Hypothalamus (tissue), 51 donors: ENCODE results near the gene ITGA5.
A peak's percentile ranks its signal among the peaks of the same experiment; 100 is the strongest.
"Not testable (repeated sequence)": the region's sequence is repeated elsewhere in the genome, so short reads cannot be mapped to it uniquely, and the experiment has no call there.

ENCODE experiments used
- DNase-seq, 51 donors: peaks; one replicate each; lab custom pipeline; 2025; lab: John Stamatoyannopoulos, UW

The ITGA5 gene

DNA sequence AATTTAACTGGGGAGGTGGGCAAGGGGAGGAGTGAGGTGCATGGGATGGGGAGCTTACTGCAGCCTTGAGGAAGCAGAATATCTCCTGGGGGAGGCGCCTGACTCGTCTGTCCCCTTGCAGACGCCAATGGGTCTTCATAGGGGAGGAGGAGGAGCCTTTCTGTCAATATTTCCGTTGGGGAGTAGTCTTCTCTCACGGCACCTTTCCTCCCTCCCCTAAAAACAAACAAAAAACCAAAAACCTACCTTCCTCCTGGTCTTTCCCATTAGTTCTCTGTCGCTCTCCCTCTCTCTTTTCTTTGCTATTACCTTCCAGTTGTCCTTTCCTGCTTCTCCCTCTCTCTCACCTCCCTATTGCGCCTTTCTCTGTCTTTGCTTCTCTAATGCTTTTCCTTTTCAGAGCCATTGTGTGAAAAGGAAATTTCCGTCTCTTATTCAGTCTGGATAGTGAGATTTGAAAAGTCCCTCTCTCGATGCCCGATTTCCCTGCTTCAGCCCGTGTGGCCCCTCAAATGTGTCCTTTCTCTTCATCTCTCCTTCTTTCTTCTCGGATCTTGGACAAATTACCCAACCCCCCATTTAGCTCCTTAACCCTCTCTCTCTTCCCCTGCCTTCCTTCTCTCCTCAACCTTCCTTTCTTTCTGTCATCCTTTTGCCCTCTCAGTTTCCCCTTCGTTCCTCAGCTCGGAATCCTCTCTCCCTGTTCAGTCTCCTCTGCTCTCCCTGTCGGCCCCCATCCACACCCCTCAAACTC is 60.7 kb downstream of the ITGA5 start:
- peak in 18 of 51 donors; percentile 14 to 58 (median 29) for DNase-seq

DNA sequence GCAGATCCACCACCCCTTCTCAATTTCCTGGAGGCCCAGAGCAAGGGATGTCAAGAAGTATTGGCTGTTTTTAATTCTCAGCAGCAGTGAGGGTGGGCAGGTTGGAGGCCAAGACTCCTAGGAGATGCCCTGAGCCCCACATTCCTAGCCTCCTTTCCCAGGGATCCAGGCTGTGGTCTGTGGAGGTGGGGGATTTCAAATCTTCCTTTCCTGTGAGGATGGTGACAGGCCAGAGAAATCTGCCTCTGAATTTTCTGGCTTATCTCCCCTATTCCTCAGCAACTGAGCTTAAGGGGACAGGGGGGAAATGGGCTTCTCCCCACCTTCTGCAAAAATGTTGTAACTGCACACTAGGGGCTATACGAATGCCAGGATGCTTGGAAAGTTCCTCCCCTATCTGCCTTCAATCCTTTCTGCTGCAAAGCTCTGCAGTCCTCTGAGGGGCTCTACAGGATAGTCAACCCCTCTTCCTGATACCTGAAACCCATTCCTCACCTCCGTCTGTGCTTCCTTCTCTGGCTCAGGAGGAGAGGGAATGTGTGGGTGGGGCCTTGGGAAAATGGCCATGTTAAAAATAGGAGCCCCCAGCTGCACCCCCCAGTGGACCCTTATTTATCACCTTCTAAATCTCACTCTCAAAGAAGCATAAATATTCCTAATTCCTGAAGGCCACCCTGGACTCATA is 61.4 kb downstream of the ITGA5 start:
- DNase-seq, result no peak

DNA sequence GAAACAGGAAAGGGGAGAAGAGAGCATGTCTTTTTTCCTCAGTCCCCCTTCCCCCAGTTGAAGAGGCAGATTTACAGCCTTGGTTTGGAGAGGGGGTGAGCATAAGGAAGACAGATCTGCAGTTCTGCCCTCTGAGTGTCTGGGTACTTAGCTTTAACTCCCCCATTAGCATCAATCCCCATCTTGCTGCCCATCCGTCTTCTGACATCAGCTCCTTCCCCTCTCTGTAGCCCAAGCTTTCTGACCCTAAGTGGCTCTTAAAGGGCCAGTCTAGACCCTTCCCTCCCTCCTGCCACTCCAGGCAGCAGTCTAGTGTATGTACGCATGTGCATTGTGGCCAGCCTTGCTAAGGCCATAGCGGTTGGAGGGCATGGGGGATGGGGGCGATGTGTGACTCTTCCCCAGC is 62.1 kb downstream of the ITGA5 start:
- DNase-seq, result no peak

DNA sequence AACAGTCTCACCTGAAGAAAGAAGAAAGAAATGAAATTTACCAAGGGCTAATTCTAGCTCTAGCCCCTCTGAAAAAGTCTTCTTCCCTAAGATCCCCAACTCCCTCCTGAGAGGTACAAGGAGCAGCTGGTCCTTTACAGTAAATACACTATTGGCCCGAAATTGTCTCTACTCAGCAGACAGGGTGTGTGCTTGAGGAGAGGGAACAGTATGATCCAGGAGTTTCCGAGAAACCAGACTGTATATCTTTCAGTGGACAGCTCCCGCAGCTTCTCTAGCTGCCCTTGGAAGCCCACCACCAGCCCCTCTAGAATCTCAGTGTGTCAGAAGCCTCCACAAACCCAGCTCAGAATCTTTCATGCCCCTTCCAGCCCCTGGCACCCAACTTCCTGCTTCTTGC is 62.8 kb downstream of the ITGA5 start:
- DNase-seq, result no peak

DNA sequence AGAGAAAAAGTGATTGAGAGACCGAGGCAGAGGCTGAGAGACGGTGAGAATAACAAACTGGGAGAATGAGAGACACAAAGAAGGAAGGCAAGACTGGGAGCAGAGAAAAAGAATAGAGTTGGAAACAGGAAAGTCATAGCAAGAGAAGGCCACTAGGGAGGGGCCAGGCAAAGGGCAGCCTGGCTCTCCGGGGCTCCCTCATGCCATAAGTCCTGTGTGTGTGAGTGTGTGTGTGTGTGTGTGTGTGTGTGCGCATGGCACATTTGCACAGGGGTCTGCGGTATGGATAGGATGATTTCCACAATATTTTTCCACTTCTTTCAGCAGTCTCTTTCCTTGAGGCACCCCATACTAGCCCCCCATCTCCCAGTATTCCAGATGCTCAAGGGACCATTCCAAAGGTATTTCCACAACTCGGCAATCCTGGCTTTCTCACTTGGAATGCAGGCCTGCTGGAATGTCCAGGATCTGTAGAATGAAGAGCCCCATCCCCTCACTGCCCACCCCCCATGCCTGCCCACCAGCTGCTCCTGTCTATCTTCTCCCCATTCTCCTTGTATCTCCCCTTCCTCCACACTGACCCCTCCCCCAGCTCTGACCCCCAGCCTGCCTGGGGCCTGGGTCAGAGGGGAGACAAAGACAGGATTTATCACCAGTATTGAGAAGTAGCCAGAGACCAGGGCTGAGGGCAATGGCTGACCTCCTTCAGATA is 63.8 kb downstream of the ITGA5 start:
- DNase-seq, result no peak

DNA sequence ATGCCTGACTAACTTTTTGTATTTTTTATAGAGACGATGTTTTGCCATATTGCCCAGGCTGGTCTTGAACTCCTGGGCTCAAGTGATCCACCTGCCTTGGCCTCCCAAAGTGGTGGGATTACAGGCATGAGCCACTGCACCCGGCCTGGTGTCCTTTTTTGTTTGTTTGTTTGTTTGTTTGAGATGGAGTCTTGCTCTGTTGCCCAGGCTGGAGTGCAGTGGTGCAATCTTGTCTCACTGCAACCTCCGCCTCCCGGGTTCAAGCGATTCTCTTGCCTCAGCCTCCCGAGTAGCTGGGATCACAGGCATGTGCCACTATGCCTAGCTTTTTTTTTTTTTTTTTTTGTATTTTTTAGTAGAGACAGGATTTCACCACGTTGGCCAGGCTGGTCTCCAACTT is 64.8 kb downstream of the ITGA5 start:
- DNase-seq, result not testable (repeated sequence)

DNA sequence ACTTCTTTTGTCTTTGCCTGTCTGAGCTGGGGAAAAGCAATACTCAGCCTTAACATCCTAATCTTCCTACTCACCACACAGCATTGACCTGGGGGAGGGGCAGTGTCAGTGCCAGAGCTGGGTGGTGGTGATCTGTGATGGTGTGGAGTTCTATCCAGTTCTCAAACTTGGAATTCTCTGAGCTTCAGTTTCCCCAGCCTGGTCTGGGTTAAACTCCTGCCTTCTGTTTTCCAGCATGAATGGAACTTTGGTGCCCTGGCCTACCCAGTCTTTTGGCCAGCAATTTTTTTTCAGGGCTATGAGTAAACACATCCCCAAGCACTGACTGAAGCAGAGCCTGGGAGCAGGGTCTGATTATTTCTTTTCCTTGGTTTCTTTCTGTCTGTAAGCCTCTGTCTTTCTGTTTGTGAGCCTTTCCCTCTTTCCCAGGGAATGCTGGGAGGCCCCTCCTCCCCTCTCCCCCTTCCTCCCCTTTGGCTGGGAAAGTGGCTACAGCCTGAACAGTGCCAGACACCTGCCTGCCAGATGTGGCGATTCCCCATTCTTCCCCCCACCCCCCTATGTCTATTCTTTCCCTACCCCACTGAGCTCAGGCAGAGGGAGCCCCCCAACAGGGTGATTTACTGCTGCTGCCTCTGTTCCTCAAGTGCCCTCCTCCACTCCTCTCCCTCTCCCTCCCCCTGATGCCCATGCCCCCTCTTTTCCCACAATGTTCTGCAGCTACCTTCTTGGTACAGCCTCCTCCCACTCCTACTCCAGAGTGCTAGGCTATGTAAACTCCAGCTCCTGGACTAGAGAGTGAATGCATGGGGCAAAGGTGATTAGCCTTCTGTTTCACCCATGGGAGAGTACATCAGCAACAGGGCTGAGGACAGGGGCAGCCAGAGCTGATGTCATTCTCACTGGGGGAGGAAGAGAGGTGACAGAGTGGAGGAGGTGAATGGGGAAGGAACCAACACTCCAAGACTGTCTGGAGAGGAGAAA is 65.9 kb downstream of the ITGA5 start:
- DNase-seq, result peak in 32 of 51 donors; percentile 15 to 80 (median 48)

DNA sequence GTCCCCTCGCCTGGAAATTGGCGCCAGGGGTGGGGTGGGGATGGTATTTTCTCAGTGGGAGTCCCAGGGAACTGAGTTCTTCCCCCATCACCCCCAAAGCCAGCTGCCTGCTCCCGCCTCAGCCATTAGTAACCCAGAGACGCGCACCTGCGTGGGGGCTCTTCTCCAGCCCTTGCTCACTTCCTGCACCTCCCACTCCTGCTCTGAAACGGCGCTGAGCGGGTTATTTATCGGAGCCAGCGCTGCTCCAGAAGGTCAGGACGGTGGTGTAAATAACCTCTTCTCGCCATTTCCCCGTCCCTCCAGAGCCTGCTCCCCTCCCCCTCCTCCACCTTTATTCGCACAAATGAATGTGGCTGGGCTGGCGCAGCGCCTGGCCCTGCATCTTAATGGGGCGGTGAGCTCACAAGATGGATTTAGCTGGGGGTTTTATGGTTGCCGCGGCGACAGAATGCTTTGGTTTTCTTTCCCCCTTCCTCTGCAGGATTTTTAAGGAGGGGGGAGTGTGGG is 67.0 kb downstream of the ITGA5 start:
- peak in 44 of 51 donors; percentile 23 to 86 (median 70) for DNase-seq

DNA sequence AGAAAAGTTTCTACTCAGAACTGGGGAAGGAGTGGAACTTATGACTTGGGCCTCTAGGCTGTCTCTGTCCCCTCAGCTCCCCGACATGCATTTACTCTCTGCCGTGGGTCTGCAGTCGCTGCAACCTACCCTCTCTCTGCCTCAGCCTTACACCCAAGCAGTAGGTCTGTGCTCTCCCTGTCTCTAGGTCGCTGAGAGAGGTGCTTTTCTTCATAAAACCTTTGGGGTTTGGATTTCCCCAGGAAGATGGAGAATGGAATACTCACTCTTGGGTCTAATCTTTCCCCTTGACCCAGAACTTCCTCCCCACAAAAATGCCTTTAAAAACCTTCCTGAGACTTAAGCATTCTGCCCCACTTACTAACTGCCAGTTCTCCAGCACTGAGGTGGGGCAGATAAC is 67.7 kb downstream of the ITGA5 start:
- peak in 1 of 51 donors; percentile 55 for DNase-seq

DNA sequence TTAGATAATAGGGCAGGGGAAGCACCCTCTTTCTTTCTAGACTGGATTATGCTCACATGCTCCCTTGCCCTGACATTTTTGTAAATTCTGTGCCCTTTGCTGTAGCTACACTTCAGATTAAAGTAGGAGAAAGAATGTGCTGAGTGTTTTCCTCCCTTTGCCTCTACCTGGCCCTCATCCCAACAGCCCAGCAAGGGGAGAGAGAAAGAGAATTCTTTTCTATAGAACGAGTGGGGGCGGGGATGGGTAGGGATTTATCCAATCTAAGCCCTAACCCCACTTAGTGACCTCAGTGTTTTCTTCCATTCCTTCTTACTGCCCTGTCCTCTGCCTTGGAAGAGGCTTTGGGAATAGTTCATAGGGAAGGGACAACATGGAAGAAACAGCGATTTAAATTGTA is 68.3 kb downstream of the ITGA5 start:
- DNase-seq, result no peak

DNA sequence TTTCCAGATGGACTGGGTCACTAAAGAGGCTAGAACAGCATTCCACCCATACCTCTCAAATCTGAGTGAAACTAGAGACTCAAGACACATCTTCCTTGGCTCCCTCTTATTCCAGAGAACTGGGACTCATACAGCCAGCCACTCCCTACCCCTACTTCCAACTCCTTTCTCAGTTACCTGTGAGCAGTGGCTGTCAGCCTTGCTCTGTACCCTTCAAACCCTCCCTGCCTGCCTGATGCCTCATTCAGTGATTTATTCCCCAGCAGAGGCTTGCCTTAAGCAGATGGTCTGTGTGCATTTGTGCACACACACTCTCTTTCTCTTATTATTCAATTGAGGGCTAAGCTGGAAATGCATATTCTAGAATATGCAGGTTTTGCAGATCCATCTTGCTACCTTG is 69.4 kb downstream of the ITGA5 start:
- peak in 1 of 51 donors; percentile 20 for DNase-seq

DNA sequence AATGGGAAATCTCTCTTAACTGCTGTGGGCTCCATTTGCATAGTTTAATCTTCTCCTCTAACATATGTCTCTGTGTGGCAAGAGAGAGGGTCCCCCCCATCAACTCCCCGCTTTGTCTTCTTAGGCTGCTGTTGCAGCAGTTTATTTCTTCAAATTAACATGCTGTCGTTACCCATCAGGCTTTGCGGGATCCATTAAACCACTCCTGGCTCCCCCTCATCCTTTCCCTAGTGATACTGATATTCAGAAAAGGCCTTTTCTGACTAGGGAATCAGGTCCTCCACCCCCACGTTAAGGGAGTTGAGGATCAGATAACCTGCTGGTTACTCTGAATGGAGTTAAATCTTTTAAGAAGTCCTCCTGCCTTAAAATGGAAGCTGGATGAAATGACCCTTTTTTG is 70.0 kb downstream of the ITGA5 start:
- peak in 1 of 51 donors; percentile 23 for DNase-seq
